Body of pancreas (tissue), 4 donors: ENCODE measurements around the gene S100A6.

Experiments used
- POLR2A ChIP-seq, 3 donors: fragments of 450-650 bp; IDR thresholded peaks; one replicate each; pipeline ENCODE4 v1.6.1; 2016; ENCODE audit warnings: antibody characterized with exemption in 3 of 3, mild to moderate bottlenecking in 2 of 3
- TF ChIP-seq, protein P1 (sequence below), 7 experiments: fragments of 450-650 bp in 4 of 7; fragments of 200-600 bp in 3 of 7; sonication (generic) in 3 of 7; IDR thresholded peaks; one replicate each; pipeline ENCODE4 v1.5.1; 2016 to 2019; ENCODE audit warnings: antibody characterized with exemption in 7 of 7

- TF ChIP-seq, protein P1, sequence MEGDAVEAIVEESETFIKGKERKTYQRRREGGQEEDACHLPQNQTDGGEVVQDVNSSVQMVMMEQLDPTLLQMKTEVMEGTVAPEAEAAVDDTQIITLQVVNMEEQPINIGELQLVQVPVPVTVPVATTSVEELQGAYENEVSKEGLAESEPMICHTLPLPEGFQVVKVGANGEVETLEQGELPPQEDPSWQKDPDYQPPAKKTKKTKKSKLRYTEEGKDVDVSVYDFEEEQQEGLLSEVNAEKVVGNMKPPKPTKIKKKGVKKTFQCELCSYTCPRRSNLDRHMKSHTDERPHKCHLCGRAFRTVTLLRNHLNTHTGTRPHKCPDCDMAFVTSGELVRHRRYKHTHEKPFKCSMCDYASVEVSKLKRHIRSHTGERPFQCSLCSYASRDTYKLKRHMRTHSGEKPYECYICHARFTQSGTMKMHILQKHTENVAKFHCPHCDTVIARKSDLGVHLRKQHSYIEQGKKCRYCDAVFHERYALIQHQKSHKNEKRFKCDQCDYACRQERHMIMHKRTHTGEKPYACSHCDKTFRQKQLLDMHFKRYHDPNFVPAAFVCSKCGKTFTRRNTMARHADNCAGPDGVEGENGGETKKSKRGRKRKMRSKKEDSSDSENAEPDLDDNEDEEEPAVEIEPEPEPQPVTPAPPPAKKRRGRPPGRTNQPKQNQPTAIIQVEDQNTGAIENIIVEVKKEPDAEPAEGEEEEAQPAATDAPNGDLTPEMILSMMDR (IDR thresholded peaks at IDR 0.05), result no peak
- TF ChIP-seq POLR2A (IDR thresholded peaks at IDR 0.05), result no peak
Measured at GRCh38 chr1:153569465-153569864, 33.7 kb upstream of the S100A6 start.
